Activated CD8-positive, alpha-beta memory T cell treated with anti-CD3 and anti-CD28 coated beads, Interleukin-2, amount 50 U/mL, for 24 hours (primary cell): Measurements from ENCODE around the gene TMEM244.
"Not testable (repeated sequence)": the region's sequence is repeated elsewhere in the genome, so short reads cannot be mapped to it uniquely, and the experiment has no call there.

Source experiments
- DNase-seq: peaks from one replicate; pipeline ENCODE4 v3.0.0-alpha.2; 2020; ENCODE audit errors: extremely low read depth

Gene TMEM244

DNA sequence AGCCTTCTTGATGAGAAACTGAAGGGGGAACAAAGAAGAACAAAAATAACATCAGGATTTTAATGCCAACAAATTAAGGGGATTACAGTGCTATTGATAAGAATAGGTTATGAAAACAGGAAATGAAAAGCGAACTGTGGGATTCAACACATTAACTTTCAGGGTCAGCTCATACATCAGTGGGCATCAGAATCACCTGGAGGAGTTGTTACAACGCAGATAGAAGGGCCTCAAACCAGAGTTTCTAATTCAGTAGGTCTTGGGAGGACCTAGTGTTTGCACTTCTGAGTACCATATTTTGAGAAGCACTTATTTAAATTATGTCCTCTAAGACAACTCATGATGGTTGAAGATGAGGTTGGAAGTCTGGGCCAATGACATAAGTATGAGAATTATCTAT, 5.6 kb upstream of the TMEM244 start:
- no peak for DNase-seq

DNA sequence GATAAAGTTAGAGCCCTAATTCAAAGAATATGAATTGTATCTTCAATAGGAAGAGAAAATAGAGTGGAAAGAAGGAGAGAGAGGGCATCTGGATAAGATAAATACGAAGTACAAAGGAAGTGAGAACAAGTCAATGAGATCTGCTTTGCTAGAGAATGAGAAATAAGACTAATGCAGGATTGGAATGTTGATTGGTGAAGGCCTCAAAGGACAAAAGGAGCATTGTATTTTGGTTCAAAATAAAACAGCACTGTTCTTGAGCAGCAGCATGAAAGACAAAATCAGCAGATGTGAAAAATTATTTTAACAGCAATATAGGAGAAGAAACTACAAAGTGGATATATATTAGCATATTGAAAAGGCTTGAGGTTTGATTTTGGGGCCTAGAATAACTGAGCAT, 5.1 kb upstream of the TMEM244 start:
- no peak for DNase-seq

GRCh38 chr6:129865013-129865412, 3.9 kb upstream of the TMEM244 start:
- no peak for DNase-seq

DNA sequence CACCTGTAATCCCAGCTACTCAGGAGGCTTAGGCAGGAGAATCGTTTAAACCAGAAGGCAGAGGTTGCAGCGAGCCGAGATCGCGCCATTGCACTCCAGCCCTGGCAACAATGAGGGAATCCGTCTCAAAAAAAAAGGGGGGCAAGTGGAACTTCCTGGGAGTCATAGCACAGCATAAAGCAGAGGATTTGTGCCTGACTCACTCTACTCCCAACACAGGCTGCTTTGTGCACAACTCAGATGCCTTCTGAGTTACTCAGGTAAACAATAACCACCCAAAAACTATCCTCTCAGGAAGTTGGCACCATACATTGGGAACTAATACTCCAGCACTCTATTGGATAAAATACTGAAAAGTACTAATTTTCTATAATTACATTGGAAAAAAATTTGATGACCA, 2.5 kb upstream of the TMEM244 start:
- DNase-seq, result no peak

DNA sequence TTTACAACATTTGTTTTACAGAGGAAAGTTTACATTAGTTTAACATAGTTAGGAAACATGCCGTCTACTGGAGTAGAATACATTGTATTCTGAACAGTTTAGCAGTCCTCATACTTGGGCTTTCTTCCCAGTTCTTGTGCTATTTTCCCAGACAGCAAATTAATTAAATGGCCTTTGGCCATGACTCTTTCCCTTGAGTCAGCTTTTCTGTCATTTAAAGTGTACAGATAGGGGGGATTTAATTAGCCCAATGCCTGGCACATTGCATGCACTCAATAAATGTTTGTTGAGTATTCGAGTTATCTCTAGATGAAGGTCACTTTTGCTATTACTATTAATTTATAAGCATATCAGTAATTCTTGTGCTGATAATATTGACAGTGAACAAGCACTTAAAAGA, 1.6 kb downstream of the TMEM244 start:
- no peak for DNase-seq

DNA sequence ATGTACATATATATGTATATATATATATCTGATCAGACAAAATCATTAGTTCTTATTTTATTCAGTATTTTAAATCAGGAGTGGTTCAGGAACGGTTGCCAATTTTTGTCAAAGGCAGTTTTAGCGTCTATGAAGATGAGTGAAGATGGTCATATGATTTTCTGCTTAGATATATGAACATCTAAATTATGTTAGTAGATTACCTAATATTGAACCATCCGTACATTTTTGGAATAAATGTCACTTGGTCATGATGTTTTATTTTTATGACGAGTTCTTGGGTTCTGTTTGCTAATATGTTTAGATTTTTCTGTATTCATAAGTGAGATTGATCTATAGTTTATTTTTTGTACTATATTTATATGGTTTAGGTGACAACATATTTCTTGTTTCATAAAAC, 3.3 kb downstream of the TMEM244 start:
- no peak for DNase-seq

- DNase-seq, result no peak
Observed at GRCh38 chr6:129853996-129854711, 7.0 kb downstream of the TMEM244 start.

DNA sequence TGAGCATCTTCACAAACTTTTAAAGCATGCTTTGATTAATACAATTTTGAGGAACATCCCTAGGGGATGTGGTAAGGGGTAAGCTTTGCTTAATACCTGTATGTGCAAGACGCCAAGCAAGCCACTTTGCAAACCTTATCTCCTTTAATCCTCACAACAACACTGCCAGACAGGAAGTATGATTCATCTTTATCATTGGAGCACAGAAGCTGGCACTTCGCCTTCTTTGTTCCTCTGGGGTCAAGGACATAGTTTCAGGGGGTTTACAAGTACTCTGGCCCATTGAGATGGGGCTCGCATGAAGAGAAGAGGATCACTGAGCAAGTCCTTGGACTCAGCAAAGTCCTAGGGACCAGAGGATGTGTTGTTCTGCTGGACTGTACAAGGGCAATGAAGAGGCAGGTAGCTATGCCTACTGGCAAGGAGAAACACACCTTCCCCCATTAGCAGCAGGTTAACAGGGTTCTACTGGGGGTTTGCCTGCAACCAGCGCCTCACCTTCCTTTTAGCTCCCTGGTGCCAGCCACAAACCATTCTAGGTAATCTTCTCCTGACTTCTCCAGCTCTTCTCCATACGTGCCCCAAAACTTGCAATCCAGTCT, 8.8 kb downstream of the TMEM244 start:
- no peak for DNase-seq

GRCh38 chr6:129849456-129849855, 11.7 kb downstream of the TMEM244 start:
- DNase-seq, result no peak

- DNase-seq, result no peak
Observed at GRCh38 chr6:129846761-129847160, 14.4 kb downstream of the TMEM244 start.

- no peak for DNase-seq
Observed at GRCh38 chr6:129845696-129846095, 15.4 kb downstream of the TMEM244 start.

GRCh38 chr6:129844118-129844891, 16.8 kb downstream of the TMEM244 start:
- no peak for DNase-seq

DNA sequence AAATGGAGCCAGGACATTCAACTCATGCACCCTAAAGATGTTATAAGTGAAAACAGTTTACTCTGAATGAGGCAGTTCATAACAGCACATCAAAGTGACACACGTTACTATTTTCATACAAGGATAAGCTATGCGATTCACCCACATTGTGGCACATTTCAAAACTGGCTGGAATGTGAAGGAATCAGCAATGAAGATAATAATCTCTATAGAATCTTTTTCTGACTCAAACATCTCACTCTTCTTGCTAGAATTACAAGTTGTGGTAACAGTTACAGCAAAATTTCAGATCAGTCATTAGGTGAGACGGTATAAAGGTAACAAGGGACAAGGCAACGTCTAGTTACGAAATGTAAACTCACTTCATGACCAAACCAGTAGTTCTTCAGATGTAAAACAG, 17.5 kb downstream of the TMEM244 start:
- DNase-seq, result no peak

- no peak for DNase-seq
Observed at GRCh38 chr6:129842881-129843409, 18.2 kb downstream of the TMEM244 start.

DNA sequence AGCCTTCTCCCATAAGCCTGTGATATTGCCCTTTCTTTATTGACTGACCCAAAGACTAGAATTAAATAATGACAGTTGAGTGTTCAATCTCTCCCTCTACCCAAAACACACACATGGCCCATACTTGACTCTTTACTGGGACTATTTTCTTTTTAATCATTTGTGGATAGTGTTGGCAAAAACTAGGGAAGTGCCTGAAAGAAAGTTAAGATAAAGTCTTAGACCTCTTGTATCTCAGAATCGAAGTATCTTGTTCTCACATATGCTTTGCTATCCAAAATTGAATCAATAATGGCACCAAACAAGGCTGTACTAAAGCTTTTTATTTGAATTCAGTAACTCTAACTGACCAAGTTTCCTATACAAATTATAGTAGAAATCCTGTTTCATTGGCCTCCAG, 19.0 kb downstream of the TMEM244 start:
- no peak for DNase-seq

DNA sequence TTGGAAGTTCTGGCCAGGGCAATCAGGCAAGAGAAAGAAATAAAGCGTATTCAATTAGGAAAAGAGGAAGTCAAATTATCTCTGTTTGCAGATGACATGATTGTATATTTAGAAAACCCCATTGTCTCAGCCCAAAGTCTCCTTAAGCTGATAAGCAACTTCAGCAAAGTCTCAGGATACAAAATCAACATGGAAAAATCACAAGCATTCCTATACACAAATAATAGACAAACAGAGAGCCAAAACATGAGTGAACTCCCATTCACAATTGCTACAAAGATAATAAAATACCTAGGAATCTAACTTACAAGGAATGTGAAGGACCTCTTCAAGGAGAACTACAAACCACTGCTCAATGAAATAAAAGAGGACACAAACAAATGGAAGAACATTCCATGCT, 21.6 kb downstream of the TMEM244 start:
- not testable (repeated sequence) for DNase-seq

GRCh38 chr6:129835691-129836090, 25.4 kb downstream of the TMEM244 start:
- no peak for DNase-seq

DNA sequence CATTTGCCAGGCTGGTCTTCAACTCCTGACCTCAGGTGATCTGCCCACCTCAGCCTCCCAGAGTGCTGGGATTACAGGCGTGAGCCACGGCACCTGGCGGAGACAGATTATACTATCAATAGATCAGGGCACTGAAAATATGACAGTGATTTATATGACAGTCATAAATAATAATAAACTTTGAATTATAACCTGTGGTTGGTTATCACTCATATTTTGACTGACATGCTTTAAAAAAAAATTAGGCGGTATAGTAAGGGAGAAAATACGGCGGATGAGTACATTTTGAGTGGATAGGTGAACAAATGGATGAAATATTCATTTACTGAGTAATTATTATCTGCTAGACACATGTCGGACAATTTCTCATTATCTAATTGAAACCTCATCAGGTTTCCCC, 28.8 kb downstream of the TMEM244 start:
- DNase-seq, result no peak

DNA sequence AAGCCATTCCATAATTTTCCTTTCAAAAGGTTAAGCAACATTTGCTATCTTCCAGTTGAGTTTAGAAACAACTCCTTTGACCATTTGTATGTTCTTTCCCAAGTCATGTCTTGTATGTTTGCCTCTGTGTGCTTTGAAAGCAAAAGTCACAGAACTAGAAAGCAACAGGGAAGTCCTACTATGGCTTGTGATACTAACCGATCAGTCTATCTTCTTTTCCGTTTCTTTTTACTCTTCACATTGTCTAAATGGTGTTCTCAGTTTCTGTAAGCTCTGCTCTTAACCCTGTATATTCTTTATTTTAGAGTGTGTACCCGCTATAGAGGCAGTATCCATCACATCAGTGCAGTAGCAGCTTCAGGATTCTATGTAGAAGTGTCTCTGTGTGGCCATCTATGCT, 32.9 kb downstream of the TMEM244 start:
- no peak for DNase-seq

- DNase-seq, result no peak
Observed at GRCh38 chr6:129818251-129818650, 42.9 kb downstream of the TMEM244 start.

DNA sequence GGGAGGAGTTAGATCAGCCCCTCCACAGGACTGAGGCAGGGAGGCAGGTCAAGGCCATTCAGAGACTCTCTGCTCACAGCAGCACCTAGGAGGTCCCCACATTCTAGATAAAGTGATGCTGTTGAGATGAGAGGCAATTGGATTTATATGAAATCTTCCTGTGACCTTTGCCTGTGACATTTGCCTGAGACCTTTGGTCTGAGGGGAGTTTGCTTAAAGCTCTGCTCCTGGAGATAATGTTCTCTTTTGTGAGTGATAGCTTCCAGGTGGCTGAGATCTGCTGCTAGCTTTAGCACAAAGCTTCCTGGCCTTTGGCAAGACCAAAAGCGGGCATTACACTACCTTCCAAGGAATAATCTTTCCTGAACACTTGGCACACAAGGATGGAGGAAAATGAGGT, 43.3 kb downstream of the TMEM244 start:
- no peak for DNase-seq

GRCh38 chr6:129817332-129817731, 43.8 kb downstream of the TMEM244 start:
- DNase-seq, result no peak
